ENCODE results near the gene C3orf33. TPM values are rescaled to one million over a fixed set of nuclear protein-coding genes. Genes with fewer than 3 reads are reported as not detected.

Gene C3orf33
- total and polyA plus RNA-seq, 2 of the 8 experiments (the other 6 are each of a cell fraction or from before 2014, with no cell fraction given) = 3.4 to 4.5 TPM

GRCh38 chr3:155747286-155747945, 58.7 kb downstream of the C3orf33 start:
- H3K4me1 ChIP-seq (replicated peaks in 1 of 4; ENCODE audit: control insufficient read depth in 3 of 4, insufficient read depth in 4 of 4, low read length in 3 of 4) = peaks cover 5 to 16% (median 12%) of the 10 kb centered on the region in 4 experiments; a peak in 6 of 7 replicates
- no peak overlapping the region for H3K9ac ChIP-seq (replicated peaks in 1 of 4; ENCODE audit: extremely low read depth in 1 of 4, low read depth in 3 of 4, low read length in 3 of 4)
- H2AFZ ChIP-seq (ENCODE audit: low read length) = no peak overlapping the region
- H2BK12ac ChIP-seq (ENCODE audit: low read depth, low read length) = no peak overlapping the region
- no peak overlapping the region for H3K23ac ChIP-seq (ENCODE audit: insufficient read length)
- H2BK120ac ChIP-seq (replicated peaks; ENCODE audit: low read depth, low read length) = no peak overlapping the region
- H4K20me1 ChIP-seq (replicated peaks in 1 of 2; ENCODE audit: control insufficient read depth in 1 of 2, insufficient read depth in 2 of 2, low read length in 2 of 2) = no peaks in the 10 kb centered on the region
- H4K5ac ChIP-seq (ENCODE audit: insufficient read length, low read depth, low read length) = no peak overlapping the region
- H3K14ac ChIP-seq (ENCODE audit: insufficient read length) = no peak overlapping the region
- H3K9me3 ChIP-seq (ENCODE audit: insufficient read depth in 2 of 2, low read depth in 1 of 2, low read length in 1 of 2) = no peaks in the 10 kb centered on the region
- no peaks in the 10 kb centered on the region for H3K36me3 ChIP-seq (ENCODE audit: control insufficient read depth in 2 of 4, insufficient read depth in 4 of 4, low read length in 3 of 4)
- no peak overlapping the region for H4K91ac ChIP-seq (replicated peaks; ENCODE audit: insufficient read length, low read length)
- no peak overlapping the region for H3K27ac ChIP-seq (ENCODE audit: low read depth, low read length)
- DNase-seq (ENCODE audit: low read depth in 1 of 2, low spot score in 2 of 2) (no peak), FAIRE-seq (no peak)
- no peak overlapping the region for H3K18ac ChIP-seq (ENCODE audit: extremely low read depth, low read length)
- WGBS, 2 experiments (ENCODE audit: extremely low coverage in 1 of 2, insufficient coverage in 1 of 2, insufficient read length in 1 of 2, insufficient replicate concordance in 2 of 2, low coverage in 1 of 2, low lambda C conversion rate in 2 of 2, missing lambda C conversion rate in 1 of 2) = 23% methylated on average over 2 of the region's 2 CpGs; no CpG with 5 or more reads in 1 of the 2 experiments
- H4K8ac ChIP-seq (ENCODE audit: extremely low read depth, insufficient read depth, low read length) = no peak overlapping the region
- ChIA-PET POLR2A (ENCODE audit: partially characterized antibody) (no interaction called here), CTCF (ENCODE audit: partially characterized antibody) (interaction anchor here (0.7 to 3.8 kb wide), 3 partner anchors 9 to 59 kb away, joined by 3 to 19 read pairs (median 4); partner anchors contain the start of gene C3orf33)
- no peaks in the 10 kb centered on the region for H3K79me1 ChIP-seq (ENCODE audit: low read depth, low read length)
- no peak overlapping the region for H2AK5ac ChIP-seq (ENCODE audit: low read depth, low read length)
- H3K4me2 ChIP-seq (ENCODE audit: insufficient read depth in 1 of 2, low read depth in 2 of 2, low read length in 2 of 2) = peak overlapping the region; percentile 78 to 94; a peak in 2 of 4 replicates
- no peak overlapping the region for H2BK5ac ChIP-seq (ENCODE audit: low read depth, low read length)
- H3K4me3 ChIP-seq (ENCODE audit: extremely low read depth in 1 of 4, insufficient read depth in 2 of 4, low read depth in 3 of 4, low read length in 4 of 4) = peak overlapping the region in 1 of 4 experiments; percentile 56; a peak in 1 of 8 replicates
- H3K23me2 ChIP-seq (ENCODE audit: low read depth, low read length) = peaks cover 8% of the 10 kb centered on the region
- H2BK20ac ChIP-seq (ENCODE audit: low read length) = no peak overlapping the region
- H3K79me2 ChIP-seq (ENCODE audit: control insufficient read depth in 1 of 2, insufficient read depth in 2 of 2, low read length in 2 of 2) = peaks cover 0 to 13% of the 10 kb centered on the region in 2 experiments; a peak in 2 of 4 replicates
- no peaks in the 10 kb centered on the region for H3K27me3 ChIP-seq (replicated peaks in 1 of 4; ENCODE audit: control insufficient read depth in 3 of 4, extremely low read depth in 1 of 4, insufficient read depth in 3 of 4, low read length in 3 of 4)
- H2BK15ac ChIP-seq (ENCODE audit: low read length) = no peak overlapping the region
- no peak overlapping the region for H3K56ac ChIP-seq (replicated peaks; ENCODE audit: insufficient read length, low read depth, low read length)
- no peak overlapping the region for H3K4ac ChIP-seq (replicated peaks; ENCODE audit: insufficient read length, low read depth, low read length)
- TF ChIP-seq YY1 (IDR thresholded peaks at IDR 0.05; ENCODE audit: low read depth, low read length) (no peak), PHF8 (conservative IDR thresholded peaks at IDR 0.05; ENCODE audit: low read depth, low read length) (no peak), FOSL1 (IDR thresholded peaks at IDR 0.05; ENCODE audit: insufficient read depth, low read depth, low read length) (no peak), TBP (IDR thresholded peaks at IDR 0.05; ENCODE audit: low read depth, low read length) (no peak), MAX (IDR thresholded peaks at IDR 0.05) (no peak), EP300 (IDR thresholded peaks at IDR 0.05; ENCODE audit: borderline replicate concordance in 1 of 2, low read depth in 2 of 2, low read length in 2 of 2) (no peak), RAD21 (IDR thresholded peaks at IDR 0.05 in 1 of 2, conservative IDR thresholded peaks at IDR 0.05 in 1 of 2; ENCODE audit: low read depth in 2 of 2, low read length in 2 of 2) (no peak), RFX5 (IDR thresholded peaks at IDR 0.05; ENCODE audit: borderline replicate concordance, low read depth, low read length) (no peak), GABPA (IDR thresholded peaks at IDR 0.05; ENCODE audit: borderline replicate concordance, insufficient read depth, low read length) (no peak), CHD1 (IDR thresholded peaks at IDR 0.05; ENCODE audit: low read depth, low read length) (no peak)
- TF ChIP-seq, protein P1, sequence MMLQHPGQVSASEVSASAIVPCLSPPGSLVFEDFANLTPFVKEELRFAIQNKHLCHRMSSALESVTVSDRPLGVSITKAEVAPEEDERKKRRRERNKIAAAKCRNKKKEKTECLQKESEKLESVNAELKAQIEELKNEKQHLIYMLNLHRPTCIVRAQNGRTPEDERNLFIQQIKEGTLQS (IDR thresholded peaks at IDR 0.05; ENCODE audit: insufficient read depth, low read depth, low read length) = no peak

All from H1 (cell line).